Measurements from ENCODE around the gene RIPK4.
A peak's percentile ranks its signal among the peaks of the same experiment; 100 is the strongest.
"Not testable (repeated sequence)": the region's sequence is repeated elsewhere in the genome, so short reads cannot be mapped to it uniquely, and the experiment has no call there.

Gene RIPK4

DNA sequence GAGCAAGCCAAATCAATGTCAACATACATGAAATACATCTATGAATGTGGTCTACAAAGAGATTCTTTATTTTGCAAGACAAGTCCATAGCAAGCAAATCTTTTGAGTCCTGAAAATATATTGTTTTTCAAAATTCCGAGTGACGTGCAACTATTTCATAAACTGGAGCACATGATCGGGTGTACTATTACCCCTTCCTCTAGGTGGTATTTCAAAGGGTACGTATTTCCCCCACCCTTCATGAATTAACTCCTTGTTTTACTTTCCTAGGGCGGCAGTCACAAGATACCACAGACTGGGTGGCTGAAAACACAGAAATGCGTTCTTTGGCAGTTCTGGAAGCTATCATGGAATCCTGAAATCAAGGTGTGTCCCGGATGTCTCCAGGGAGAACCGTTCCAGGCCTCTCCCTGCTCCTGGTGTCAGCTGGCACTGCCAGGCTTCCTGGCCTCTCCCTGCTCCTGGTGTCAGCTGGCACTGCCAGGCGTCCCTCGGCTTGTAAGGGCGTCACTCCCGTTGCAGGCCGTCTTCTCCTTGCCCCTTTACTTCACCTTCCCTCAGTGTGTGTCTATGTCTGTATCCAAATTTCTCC lies 55.3 kb downstream of the RIPK4 start:
- DNase-seq = no peak

DNA sequence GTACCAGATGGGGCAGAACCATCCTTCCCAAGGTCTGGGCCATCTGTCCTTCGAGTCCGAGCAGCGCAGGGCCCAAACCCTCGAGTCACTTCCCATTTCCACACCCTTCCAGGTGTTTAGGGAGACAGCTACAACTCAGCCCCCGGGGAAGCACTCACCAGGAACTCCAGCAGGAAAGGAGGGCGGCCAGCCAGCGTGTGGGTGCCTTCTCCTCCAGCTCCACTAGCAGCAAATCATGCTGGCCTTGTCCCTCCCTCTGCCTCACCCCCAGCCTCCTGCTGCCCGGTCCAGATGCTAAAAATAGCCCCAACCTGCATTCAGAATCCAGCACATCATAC lies 56.1 kb downstream of the RIPK4 start:
- no peak for DNase-seq

DNA sequence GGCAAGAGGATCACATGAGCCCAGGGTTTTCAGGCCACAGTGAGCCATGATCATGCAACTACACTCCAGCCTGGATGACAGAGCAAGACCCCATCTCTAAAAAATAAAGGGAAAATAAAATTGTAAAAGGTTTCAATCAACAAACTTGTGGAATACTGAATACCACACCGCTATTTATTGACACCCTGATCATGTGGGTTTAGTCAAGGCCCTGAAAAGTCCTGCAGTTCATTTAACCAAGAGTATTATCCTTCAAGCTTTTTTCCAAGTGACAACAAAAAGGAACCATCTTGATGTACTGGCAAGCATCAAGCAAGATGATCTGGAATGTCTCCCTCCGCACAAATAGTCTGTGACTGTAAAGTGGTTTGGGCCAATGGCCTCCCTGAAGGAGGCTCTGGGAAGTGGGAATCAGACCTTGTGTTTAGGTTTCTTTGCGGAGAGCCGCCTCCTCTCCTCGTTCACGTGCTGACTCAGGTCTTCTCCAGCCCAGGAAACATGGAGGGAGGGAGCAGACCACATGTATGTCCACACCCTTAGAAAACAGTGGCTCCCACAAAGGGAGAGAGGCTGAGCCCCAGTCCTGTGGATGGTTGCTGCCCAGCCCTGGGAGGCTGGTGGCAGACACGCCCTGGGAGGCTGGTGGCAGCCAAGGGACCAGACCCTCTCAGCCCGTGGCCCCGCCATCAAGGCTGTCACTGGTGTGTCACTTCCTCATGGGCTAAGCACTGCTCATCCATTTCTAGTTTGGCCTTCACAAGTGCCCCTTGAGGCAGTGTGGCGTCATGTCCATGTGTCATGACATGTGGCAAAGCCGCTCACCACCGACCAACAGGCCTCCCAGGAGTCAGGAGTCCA lies 56.7 kb downstream of the RIPK4 start:
- DNase-seq = no peak

DNA sequence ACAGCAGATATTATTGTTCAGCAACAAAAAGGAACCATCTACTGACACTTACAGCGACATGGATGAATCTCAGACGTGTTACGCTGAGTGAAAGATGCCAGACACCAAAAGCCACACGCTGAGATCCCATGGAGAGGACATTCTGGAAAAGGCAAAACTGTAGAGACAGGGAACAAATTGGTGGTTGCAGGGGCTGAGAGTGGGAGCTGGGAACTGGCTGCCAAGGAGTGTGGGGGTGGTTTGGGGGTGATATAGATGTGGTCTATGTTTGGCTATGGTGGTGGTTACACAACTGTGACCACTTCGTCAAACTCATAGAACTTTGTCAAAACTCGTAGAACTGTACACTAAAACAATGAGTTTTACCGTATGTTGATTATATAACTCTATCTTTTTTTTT lies 57.7 kb downstream of the RIPK4 start:
- no peak for DNase-seq

DNA sequence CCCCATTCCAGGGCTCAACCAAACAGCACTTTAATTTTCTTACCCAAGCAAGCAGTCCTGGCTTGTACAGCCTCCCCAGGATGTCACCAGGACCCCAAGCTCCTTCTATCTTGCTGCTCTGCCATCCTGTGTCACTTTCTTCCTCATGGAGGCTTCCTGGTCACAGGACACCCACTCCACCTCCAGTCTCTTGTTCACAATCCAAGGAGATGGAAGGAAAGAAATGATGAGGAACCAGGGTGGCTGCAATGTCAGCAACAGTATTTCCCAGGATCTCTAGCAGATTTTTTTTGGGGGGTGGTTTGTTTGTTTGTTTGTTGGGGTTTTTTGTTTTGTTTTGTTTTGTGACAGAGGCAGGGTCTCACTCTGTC lies 58.9 kb downstream of the RIPK4 start:
- no peak for DNase-seq

DNA sequence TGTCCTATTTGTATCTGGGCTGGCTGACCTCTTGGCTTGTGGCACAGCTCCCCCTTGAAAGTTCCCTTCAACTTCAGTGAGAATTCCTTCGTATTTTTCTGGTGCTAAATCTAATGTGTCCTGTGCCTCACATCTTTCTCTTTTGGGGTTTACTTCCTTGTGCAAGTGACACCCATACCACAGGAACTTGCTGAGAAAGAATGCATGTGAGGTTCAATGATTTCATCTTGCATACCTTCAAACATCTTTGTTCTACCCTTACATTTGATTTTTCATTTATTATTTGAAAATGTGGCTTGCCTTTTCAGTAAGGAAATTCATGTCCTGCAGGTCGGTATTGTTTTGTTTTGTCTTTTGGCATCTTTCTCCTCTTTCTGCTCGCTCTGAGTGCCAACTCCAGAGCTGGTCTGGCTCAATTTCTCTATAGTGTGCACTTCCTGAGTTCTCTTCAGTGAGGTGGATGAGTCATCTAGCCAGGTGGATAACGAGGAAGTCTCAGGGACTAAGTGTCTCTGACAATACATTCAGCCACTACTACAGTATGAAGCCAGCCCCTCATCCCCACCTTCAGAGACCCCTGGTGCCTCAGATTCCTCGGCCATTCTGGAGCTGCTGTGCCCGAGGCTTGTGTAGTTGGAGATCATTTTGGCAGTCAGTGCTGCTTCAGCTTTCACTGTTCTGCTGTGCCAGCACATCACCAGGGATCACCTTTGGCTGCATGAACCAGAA lies 59.5 kb downstream of the RIPK4 start:
- DNase-seq = no peak

DNA sequence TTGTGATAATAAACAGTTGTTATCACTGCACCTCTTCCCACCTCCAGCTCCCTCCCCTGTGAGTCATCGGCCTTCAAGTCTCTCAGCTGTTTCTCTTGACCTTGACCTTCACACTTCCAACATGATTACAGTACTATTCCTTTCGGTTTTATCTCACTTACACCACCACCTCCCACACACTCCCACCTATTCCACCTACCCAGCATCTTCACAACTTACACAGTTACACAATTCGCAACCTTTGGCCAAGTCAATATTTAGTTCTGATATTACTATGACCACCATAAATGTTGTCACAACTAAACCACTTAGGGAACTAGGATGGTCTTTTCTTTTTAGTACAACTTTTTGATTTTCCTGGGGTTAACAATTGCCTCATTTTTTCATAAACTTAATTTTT lies 60.2 kb downstream of the RIPK4 start:
- peak; percentile 29 for DNase-seq

DNA sequence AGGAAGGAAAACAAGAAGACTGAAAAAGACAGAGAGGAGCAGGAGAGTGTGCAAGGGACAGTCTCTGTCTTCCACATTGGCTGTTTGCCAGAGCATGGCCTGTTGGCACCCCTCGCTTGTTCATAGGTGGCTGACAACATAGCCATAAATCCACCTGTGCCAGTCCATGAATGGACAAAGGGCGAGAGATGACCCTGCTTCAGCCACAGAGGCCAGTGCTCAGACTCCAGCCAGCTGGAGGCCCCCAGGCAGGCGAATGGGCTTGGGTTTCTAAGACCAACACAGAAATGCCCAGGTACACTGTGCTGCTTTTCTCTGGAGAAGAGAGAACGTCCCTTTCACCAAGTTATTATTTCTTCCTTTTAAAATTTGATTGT lies 60.6 kb downstream of the RIPK4 start:
- no peak for DNase-seq

DNA sequence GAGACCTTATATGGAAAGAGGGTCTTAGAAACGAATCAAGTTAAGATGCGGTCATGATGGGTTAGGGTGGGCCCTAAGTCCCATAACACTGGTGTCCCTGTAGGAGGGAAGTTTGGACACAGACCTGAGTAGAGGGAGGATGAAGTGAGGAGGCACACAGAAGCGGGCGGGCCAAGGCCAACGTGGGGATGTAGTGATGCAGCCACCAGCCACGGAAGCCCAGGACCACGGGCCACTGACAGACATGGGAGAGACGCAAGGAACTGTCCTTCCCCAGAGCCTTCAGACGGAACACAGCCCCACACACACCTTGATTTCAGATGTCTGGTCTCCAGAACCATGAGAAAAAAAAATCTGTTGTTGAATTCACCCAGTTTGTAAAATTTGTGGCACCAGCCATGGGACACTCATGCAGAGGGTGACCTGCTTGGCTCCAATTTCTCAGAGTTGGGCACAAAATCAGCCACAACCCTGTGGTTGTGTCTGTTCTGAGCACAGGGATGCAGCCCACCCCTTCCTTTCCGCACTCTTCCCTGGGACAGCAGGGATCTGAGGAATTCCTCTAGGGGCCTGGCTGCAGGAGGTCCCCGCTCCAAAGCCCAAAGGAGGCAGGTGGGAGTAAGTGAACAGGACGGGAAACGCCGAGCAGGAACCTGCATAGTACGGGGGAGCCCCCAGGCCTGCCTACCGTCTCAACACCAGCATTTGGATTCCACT lies 61.1 kb downstream of the RIPK4 start:
- DNase-seq = no peak

DNA sequence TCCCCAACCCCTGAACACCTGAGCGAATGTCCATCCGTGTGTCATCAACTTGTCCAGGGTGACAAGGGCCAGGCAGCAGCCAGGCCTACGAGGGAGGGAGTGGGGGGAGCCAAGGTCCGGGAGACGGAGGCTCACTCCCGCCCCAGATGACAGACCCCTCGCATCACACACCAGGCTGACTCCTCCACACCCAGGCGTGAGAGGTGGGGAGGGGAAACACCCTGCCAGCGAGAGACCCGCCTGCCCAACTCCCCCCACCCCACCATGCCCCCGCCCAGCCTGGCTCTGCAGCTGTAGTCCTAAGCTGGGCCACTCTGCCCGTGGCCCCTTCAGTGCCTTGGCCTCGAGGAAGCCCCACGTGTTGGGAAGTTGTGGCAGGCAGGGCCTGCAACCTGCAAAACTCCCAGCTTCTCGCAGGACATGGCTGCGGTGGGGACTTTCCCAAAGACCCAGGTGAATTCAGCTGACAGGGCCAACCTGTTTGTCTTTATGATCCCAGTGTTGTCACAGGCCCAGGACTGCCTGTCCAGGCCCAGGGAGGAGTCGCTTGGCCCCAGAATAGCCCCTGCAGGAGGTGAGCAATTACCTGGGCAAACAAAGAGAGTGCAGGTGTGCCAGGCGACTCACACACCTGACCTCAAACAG lies 62.9 kb downstream of the RIPK4 start:
- DNase-seq = no peak

DNA sequence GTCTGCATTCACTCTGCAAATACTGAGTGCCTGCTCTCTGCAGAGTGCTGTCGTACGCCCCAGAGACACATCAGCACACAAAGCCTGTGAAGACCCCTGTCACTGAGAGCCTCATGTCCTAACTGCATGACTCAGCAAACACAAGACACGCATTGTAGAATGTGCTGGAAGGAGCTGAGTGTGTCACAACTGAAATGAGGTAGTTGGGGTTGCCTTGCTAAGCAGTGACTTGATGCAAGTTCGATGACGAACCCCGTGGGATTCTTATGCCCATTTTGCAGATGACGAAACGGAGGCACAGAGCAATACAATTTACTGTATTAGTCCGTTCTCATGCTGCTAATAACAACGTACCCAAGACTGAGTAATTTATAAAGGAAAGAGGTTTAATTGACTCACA lies 65.1 kb downstream of the RIPK4 start:
- no peak for DNase-seq

DNA sequence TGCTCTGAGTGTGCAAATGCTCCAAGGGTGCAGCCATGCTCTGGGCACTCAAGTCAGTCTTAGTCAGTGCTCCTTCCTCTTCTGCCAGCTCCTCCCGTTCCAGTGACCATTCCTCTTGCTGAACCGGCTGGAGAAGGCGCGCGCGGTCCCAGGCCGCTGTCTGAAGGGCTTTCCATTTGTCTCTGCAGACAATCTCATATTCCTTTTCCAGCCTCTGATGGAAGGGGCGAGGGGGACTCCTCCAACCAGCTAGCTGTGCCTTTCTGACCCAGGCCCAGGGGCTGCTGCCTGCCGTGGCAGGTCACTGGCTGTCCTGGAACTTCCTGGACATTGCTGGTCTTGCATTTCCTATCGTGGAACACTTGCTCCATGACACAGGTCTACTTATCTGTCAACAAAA lies 67.5 kb downstream of the RIPK4 start:
- no peak for DNase-seq

DNA sequence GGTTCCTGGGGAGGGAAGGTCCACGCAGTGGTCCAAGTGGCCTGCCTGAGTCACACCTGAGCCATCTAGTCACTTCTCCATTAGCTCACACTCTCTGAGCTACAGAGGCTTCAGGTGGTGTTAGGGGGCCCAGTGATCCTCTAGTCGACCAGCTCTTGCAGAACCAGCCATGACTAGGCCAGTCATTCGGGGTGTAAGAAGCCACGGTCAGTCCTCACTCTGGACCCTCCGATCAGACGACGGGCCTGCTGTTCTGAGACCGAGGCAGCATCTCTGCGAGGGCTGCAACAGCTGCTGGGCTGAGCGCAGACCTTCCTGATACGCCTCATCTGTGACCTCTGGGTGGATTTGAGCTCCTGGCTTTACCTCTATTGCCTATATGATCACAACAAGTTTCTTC lies 68.8 kb downstream of the RIPK4 start:
- no peak for DNase-seq

DNA sequence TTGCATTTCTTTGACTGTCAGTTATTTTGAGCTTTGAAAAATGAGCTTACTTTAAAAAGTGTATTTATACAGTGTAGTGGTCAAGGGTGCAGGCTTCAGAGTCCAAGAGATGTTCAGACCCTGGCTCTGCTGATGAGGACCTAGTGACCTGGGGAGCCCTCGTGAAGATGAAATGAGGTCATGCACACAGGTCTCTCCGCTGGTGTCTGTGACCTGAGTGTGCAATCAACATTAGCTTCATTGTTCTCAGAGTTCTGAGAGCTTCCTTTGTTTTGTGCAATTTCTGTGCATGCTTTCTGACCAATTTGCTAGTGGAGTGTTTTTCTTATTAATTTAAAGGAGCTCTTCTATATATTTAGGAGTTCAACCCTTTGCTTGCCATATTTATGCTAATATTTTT lies 71.3 kb downstream of the RIPK4 start:
- DNase-seq = no peak

DNA sequence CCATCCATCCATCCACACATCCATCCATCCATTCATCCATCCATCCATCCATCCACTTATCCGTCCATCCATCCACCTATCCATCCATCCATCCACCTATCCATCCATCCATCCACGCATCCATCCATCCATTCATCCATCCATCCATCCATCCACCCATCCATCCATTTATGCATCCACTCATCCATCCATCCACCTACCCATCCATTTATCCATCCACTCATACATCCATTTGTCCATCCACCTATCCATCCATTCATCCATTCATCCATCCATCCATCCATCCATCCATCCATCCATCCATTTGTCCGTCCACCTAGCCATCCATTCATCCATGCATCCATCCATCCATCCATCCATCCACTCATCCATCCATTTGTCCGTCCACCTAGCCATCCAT lies 72.8 kb downstream of the RIPK4 start:
- DNase-seq = not testable (repeated sequence)

DNA sequence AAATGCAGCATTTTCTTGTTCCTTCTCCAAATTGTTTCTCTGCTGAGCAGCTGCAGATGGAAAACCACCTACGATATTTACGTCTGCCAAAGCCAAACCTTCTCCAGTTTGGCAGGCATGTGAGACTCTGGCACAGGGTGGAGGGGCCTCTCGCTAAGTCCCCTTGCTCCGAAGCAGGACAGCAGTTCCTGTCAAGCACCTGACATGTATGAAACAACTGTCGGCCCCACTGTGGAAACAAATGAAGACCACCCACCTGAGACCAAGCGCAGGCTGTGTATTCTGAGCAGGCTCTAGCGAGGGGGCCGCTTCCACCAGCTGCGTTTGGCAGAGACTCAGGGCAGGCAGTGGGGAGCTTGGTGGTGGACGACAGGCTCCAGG lies 74.7 kb downstream of the RIPK4 start:
- no peak for DNase-seq

DNA sequence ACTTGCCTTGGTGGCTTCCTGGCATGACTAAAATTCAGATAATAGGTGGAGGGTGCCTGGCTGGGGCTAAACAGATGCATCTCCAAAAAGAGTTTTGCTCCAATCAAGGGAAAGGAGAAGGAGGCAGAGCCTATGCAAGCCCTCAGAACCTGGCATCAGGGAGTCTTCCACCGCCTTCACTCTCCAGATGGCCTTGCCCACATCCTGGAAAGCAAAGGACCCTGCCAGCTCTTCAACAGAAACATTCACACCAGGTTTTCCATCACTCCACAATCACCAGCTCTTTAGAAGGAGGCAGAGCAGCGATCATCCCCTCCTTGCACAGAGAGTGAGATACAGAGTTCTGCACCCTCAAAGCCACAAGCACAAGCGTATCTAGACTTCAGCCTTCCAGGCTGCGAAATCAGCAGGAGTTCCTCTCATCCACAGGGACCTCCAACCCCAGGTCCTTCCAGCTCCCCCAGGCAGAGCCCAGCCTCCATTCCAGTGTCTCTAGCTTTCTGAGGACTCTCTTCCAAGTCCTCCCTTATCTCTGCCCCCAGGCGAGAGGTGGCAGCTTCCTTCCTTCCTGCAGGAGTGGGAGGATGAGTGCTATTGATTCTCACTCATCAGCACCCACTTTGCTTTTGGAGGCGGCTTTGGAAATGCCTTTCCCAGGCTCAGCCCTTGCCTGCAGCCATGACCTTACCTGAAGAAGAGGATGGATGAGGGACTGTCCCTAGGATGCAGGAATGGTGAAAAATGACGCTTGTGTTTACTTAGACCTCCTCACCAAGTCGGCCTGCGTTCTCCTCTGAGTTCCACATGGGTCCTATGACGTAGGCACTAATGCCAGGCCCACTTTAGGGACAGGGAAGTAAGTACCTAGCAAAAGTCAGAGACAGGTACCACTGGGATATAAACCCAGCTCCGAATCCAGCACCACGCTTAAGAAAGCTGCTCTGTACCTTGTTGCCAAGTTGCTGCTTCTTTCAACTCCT lies 75.4 kb downstream of the RIPK4 start:
- no peak for DNase-seq
